ENCODE data around the gene BRD9. TPM values are rescaled to one million over a fixed set of nuclear protein-coding genes. Genes with fewer than 3 reads are reported as not detected.
A peak's percentile ranks its signal among the peaks of the same experiment; 100 is the strongest.
"Not testable (repeated sequence)": the region's sequence is repeated elsewhere in the genome, so short reads cannot be mapped to it uniquely, and the experiment has no call there.

The BRD9 gene
- total RNA-seq, 1 donor from 2014 or later = 22.4 TPM

- Histone ChIP-seq H3K9ac (ENCODE audit: low read depth in 1 of 3, low read length in 3 of 3) (no peak overlapping the region), H3K9me3 (ENCODE audit: control insufficient read depth in 3 of 3, low read length in 3 of 3) (no peaks in the 10 kb centered on the region), H3K27me3 (ENCODE audit: control insufficient read depth in 3 of 3, insufficient read depth in 3 of 3, low read length in 3 of 3) (peaks cover 0 to 20% (median 20%) of the 10 kb centered on the region in 3 donors), H3K27ac (ENCODE audit: low read depth, low read length) (no peak overlapping the region), H3K4me3 (ENCODE audit: low read length in 3 of 3) (no peak overlapping the region), H3K36me3 (ENCODE audit: control insufficient read depth in 3 of 3, insufficient read depth in 3 of 3, low read length in 3 of 3) (no peaks in the 10 kb centered on the region), H3K4me1 (ENCODE audit: control insufficient read depth in 3 of 3, insufficient read depth in 3 of 3, low read length in 3 of 3) (no peaks in the 10 kb centered on the region)
These were observed 40.8 kb upstream of the BRD9 start for GRCh38 chr5:933251-933861.

GRCh38 chr5:932628-933250 lies 40.1 kb upstream of the BRD9 start:
- H3K9ac ChIP-seq (ENCODE audit: low read depth in 1 of 3, low read length in 3 of 3) = no peak overlapping the region
- H3K4me1 ChIP-seq (ENCODE audit: control insufficient read depth in 3 of 3, insufficient read depth in 3 of 3, low read length in 3 of 3) = no peaks in the 10 kb centered on the region
- no peaks in the 10 kb centered on the region for H3K36me3 ChIP-seq (ENCODE audit: control insufficient read depth in 3 of 3, insufficient read depth in 3 of 3, low read length in 3 of 3)
- no peaks in the 10 kb centered on the region for H3K9me3 ChIP-seq (ENCODE audit: control insufficient read depth in 3 of 3, low read length in 3 of 3)
- H3K4me3 ChIP-seq (ENCODE audit: low read length in 3 of 3) = no peak overlapping the region
- H3K27ac ChIP-seq (ENCODE audit: low read depth, low read length) = no peak overlapping the region
- peaks cover 2 to 24% (median 22%) of the 10 kb centered on the region in 3 donors for H3K27me3 ChIP-seq (ENCODE audit: control insufficient read depth in 3 of 3, insufficient read depth in 3 of 3, low read length in 3 of 3)

- H3K4me3 ChIP-seq (ENCODE audit: low read length in 3 of 3) = no peak overlapping the region
These were observed 39.6 kb upstream of the BRD9 start for GRCh38 chr5:932151-932627.

GRCh38 chr5:931570-932145 lies 39.1 kb upstream of the BRD9 start:
- Histone ChIP-seq H3K4me3 (ENCODE audit: low read length in 3 of 3) (no peak overlapping the region), H3K9me3 (ENCODE audit: control insufficient read depth in 3 of 3, low read length in 3 of 3) (no peaks in the 10 kb centered on the region), H3K36me3 (ENCODE audit: control insufficient read depth in 3 of 3, insufficient read depth in 3 of 3, low read length in 3 of 3) (no peaks in the 10 kb centered on the region), H3K27me3 (ENCODE audit: control insufficient read depth in 3 of 3, insufficient read depth in 3 of 3, low read length in 3 of 3) (peaks cover 11 to 24% (median 23%) of the 10 kb centered on the region in 3 donors), H3K27ac (ENCODE audit: low read depth, low read length) (no peak overlapping the region), H3K9ac (ENCODE audit: low read depth in 1 of 3, low read length in 3 of 3) (no peak overlapping the region), H3K4me1 (ENCODE audit: control insufficient read depth in 3 of 3, insufficient read depth in 3 of 3, low read length in 3 of 3) (peaks cover under 1 to 6% (median 3%) of the 10 kb centered on the region in 3 donors)

More at GRCh38 chr5:932151-932627, 39.6 kb upstream of the BRD9 start:
- H3K27me3 ChIP-seq (ENCODE audit: control insufficient read depth in 3 of 3, insufficient read depth in 3 of 3, low read length in 3 of 3) = peaks cover 7 to 22% (median 22%) of the 10 kb centered on the region in 3 donors
- H3K36me3 ChIP-seq (ENCODE audit: control insufficient read depth in 3 of 3, insufficient read depth in 3 of 3, low read length in 3 of 3) = no peaks in the 10 kb centered on the region
- peaks cover 0 to under 1% (median 0%) of the 10 kb centered on the region in 3 donors for H3K4me1 ChIP-seq (ENCODE audit: control insufficient read depth in 3 of 3, insufficient read depth in 3 of 3, low read length in 3 of 3)
- H3K9me3 ChIP-seq (ENCODE audit: control insufficient read depth in 3 of 3, low read length in 3 of 3) = no peaks in the 10 kb centered on the region
- no peak overlapping the region for H3K9ac ChIP-seq (ENCODE audit: low read depth in 1 of 3, low read length in 3 of 3)
- H3K27ac ChIP-seq (ENCODE audit: low read depth, low read length) = no peak overlapping the region

- Histone ChIP-seq H3K4me1 (ENCODE audit: control insufficient read depth in 3 of 3, insufficient read depth in 3 of 3, low read length in 3 of 3) (peaks cover 4 to 10% (median 5%) of the 10 kb centered on the region in 3 donors), H3K9ac (ENCODE audit: low read depth in 1 of 3, low read length in 3 of 3) (no peak overlapping the region), H3K36me3 (ENCODE audit: control insufficient read depth in 3 of 3, insufficient read depth in 3 of 3, low read length in 3 of 3) (no peaks in the 10 kb centered on the region), H3K4me3 (ENCODE audit: low read length in 3 of 3) (no peak overlapping the region), H3K27me3 (ENCODE audit: control insufficient read depth in 3 of 3, insufficient read depth in 3 of 3, low read length in 3 of 3) (peaks cover 15 to 31% (median 20%) of the 10 kb centered on the region in 3 donors), H3K9me3 (ENCODE audit: control insufficient read depth in 3 of 3, low read length in 3 of 3) (no peaks in the 10 kb centered on the region), H3K27ac (ENCODE audit: low read depth, low read length) (no peak overlapping the region)
These were observed 38.3 kb upstream of the BRD9 start for GRCh38 chr5:930866-931265.

- Histone ChIP-seq H3K27me3 (ENCODE audit: control insufficient read depth in 3 of 3, insufficient read depth in 3 of 3, low read length in 3 of 3) (peaks cover 21 to 33% (median 21%) of the 10 kb centered on the region in 3 donors), H3K4me1 (ENCODE audit: control insufficient read depth in 3 of 3, insufficient read depth in 3 of 3, low read length in 3 of 3) (peaks cover 4 to 10% (median 5%) of the 10 kb centered on the region in 3 donors), H3K9ac (ENCODE audit: low read depth in 1 of 3, low read length in 3 of 3) (no peak overlapping the region)
These were observed 37.0 kb upstream of the BRD9 start for GRCh38 chr5:929596-929995.

GRCh38 chr5:929182-929581 lies 36.6 kb upstream of the BRD9 start:
- Histone ChIP-seq H3K27me3 (ENCODE audit: control insufficient read depth in 3 of 3, insufficient read depth in 3 of 3, low read length in 3 of 3) (peaks cover 21 to 33% (median 21%) of the 10 kb centered on the region in 3 donors), H3K4me1 (ENCODE audit: control insufficient read depth in 3 of 3, insufficient read depth in 3 of 3, low read length in 3 of 3) (peaks cover 4 to 10% (median 5%) of the 10 kb centered on the region in 3 donors)
- H3K27ac ChIP-seq (ENCODE audit: low read depth, low read length); H3K4me3 ChIP-seq (ENCODE audit: low read length in 3 of 3); H3K9me3 ChIP-seq (ENCODE audit: control insufficient read depth in 3 of 3, low read length in 3 of 3); H3K36me3 ChIP-seq (ENCODE audit: control insufficient read depth in 3 of 3, insufficient read depth in 3 of 3, low read length in 3 of 3); H3K9ac ChIP-seq (ENCODE audit: low read depth in 1 of 3, low read length in 3 of 3): not testable (repeated sequence)

More at GRCh38 chr5:929596-929995, 37.0 kb upstream of the BRD9 start:
- Histone ChIP-seq H3K4me3 (ENCODE audit: low read length in 3 of 3) (no peak overlapping the region), H3K36me3 (ENCODE audit: control insufficient read depth in 3 of 3, insufficient read depth in 3 of 3, low read length in 3 of 3) (no peaks in the 10 kb centered on the region), H3K27ac (ENCODE audit: low read depth, low read length) (no peak overlapping the region), H3K9me3 (ENCODE audit: control insufficient read depth in 3 of 3, low read length in 3 of 3) (no peaks in the 10 kb centered on the region)

GRCh38 chr5:927172-928015 lies 34.8 kb upstream of the BRD9 start:
- H3K27ac ChIP-seq (ENCODE audit: low read depth, low read length) = no peak overlapping the region
- H3K9ac ChIP-seq (ENCODE audit: low read depth in 1 of 3, low read length in 3 of 3) = no peak overlapping the region
- H3K27me3 ChIP-seq (ENCODE audit: control insufficient read depth in 3 of 3, insufficient read depth in 3 of 3, low read length in 3 of 3) = peaks cover 21 to 38% (median 21%) of the 10 kb centered on the region in 3 donors
- H3K4me1 ChIP-seq (ENCODE audit: control insufficient read depth in 3 of 3, insufficient read depth in 3 of 3, low read length in 3 of 3) = peaks cover 4 to 10% (median 5%) of the 10 kb centered on the region in 3 donors
- H3K36me3 ChIP-seq (ENCODE audit: control insufficient read depth in 3 of 3, insufficient read depth in 3 of 3, low read length in 3 of 3) = no peaks in the 10 kb centered on the region
- no peaks in the 10 kb centered on the region for H3K9me3 ChIP-seq (ENCODE audit: control insufficient read depth in 3 of 3, low read length in 3 of 3)
- no peak overlapping the region for H3K4me3 ChIP-seq (ENCODE audit: low read length in 3 of 3)

GRCh38 chr5:926417-927171 lies 34.0 kb upstream of the BRD9 start:
- peak overlapping the region in 1 of 3 donors; percentile 25 for H3K9ac ChIP-seq (ENCODE audit: low read depth in 1 of 3, low read length in 3 of 3)
- H3K27ac ChIP-seq (ENCODE audit: low read depth, low read length) = no peak overlapping the region
- H3K36me3 ChIP-seq (ENCODE audit: control insufficient read depth in 3 of 3, insufficient read depth in 3 of 3, low read length in 3 of 3) = no peaks in the 10 kb centered on the region
- H3K4me3 ChIP-seq (ENCODE audit: low read length in 3 of 3) = peak overlapping the region; percentile 9 to 45 (median 39)
- H3K4me1 ChIP-seq (ENCODE audit: control insufficient read depth in 3 of 3, insufficient read depth in 3 of 3, low read length in 3 of 3) = peaks cover 4 to 10% (median 5%) of the 10 kb centered on the region in 3 donors
- no peaks in the 10 kb centered on the region for H3K9me3 ChIP-seq (ENCODE audit: control insufficient read depth in 3 of 3, low read length in 3 of 3)
- peaks cover 21 to 38% (median 21%) of the 10 kb centered on the region in 3 donors for H3K27me3 ChIP-seq (ENCODE audit: control insufficient read depth in 3 of 3, insufficient read depth in 3 of 3, low read length in 3 of 3)

All from skeletal muscle tissue (tissue), 4 donors.